H9 (cell line): ENCODE results near the gene SECTM1. TPM values are rescaled to one million over a fixed set of nuclear protein-coding genes. Genes with fewer than 3 reads are reported as not detected.

Source experiments
- DNase-seq: peaks from one replicate; pipeline ENCODE4 v3.0.0-alpha.2; 2017
- H2AFZ ChIP-seq: one replicate; pipeline ENCODE4 v1.6.1; 2013; ENCODE audit warnings: mild to moderate bottlenecking, low read length, control low read depth, moderate library complexity
- H2AK5ac ChIP-seq: 2 replicates; pipeline ENCODE4 v1.6.1; 2013; ENCODE audit warnings: low read length, control low read depth, mixed read lengths; ENCODE audit not compliant: insufficient read length
- H2BK120ac ChIP-seq: one replicate; pipeline ENCODE4 v1.6.1; 2013; ENCODE audit warnings: low read depth, mild to moderate bottlenecking, low read length, control low read depth, inconsistent platforms; ENCODE audit not compliant: poor library complexity, severe bottlenecking
- H2BK12ac ChIP-seq: 2 replicates; pipeline ENCODE4 v1.6.1; 2013; ENCODE audit warnings: low read length, control low read depth, mixed read lengths, low read depth; ENCODE audit not compliant: insufficient read length
- H2BK15ac ChIP-seq: 2 replicates; pipeline ENCODE4 v1.6.1; 2013; ENCODE audit warnings: low read depth, low read length, control low read depth
- H2BK20ac ChIP-seq: one replicate; pipeline ENCODE4 v1.6.1; 2013; ENCODE audit warnings: low read depth, mild to moderate bottlenecking, low read length, control low read depth, inconsistent platforms; ENCODE audit not compliant: poor library complexity, severe bottlenecking
- H2BK5ac ChIP-seq: 2 replicates; pipeline ENCODE4 v1.6.1; 2013; ENCODE audit warnings: low read length, control low read depth, mixed read lengths; ENCODE audit not compliant: insufficient read length
- H3K14ac ChIP-seq: 2 replicates; pipeline ENCODE4 v1.6.1; 2013; ENCODE audit warnings: low read length, control low read depth; ENCODE audit not compliant: insufficient read depth
- H3K18ac ChIP-seq: 2 replicates; pipeline ENCODE4 v1.6.1; 2013; ENCODE audit warnings: low read depth, mild to moderate bottlenecking, mixed read lengths, low read length, control low read depth; ENCODE audit not compliant: insufficient read length
- H3K23ac ChIP-seq: 2 replicates; pipeline ENCODE4 v1.6.1; 2013; ENCODE audit warnings: low read length, control low read depth, mixed read lengths, low read depth; ENCODE audit not compliant: insufficient read length
- H3K23me2 ChIP-seq: 2 replicates; pipeline ENCODE4 v1.6.1; 2013; ENCODE audit warnings: low read depth, mild to moderate bottlenecking, mixed read lengths, low read length, control low read depth; ENCODE audit not compliant: insufficient read length, poor library complexity, severe bottlenecking
- H3K27ac ChIP-seq: 2 replicates; pipeline ENCODE4 v1.5.1; 2013; ENCODE audit warnings: low read length, control low read depth, mixed read lengths, low read depth; ENCODE audit not compliant: insufficient read length
- H3K27me3 ChIP-seq: 2 replicates; pipeline ENCODE4 v1.6.1; 2013; ENCODE audit warnings: low read length, control low read depth, inconsistent platforms; ENCODE audit not compliant: insufficient read depth
- H3K4ac ChIP-seq: 2 replicates; pipeline ENCODE4 v1.6.1; 2013; ENCODE audit warnings: low read depth, mild to moderate bottlenecking, control low read depth, inconsistent platforms, low read length, moderate library complexity
- H3K4me1 ChIP-seq: 2 replicates; pipeline ENCODE4 v1.6.1; 2013; ENCODE audit warnings: low read length, control low read depth, inconsistent platforms; ENCODE audit not compliant: insufficient read depth
- H3K4me2 ChIP-seq: 2 replicates; pipeline ENCODE4 v1.6.1; 2013; ENCODE audit warnings: low read length, control low read depth, mixed read lengths; ENCODE audit not compliant: insufficient read length, insufficient read depth
- H3K56ac ChIP-seq: 2 replicates; pipeline ENCODE4 v1.6.1; 2013; ENCODE audit warnings: low read depth, mild to moderate bottlenecking, mixed read lengths, low read length, control low read depth; ENCODE audit not compliant: insufficient read length
- H3K79me1 ChIP-seq: 2 replicates; pipeline ENCODE4 v1.6.1; 2013; ENCODE audit warnings: low read depth, mild to moderate bottlenecking, moderate library complexity, low read length, control low read depth, inconsistent platforms; ENCODE audit not compliant: insufficient read depth, poor library complexity, severe bottlenecking
- H3K79me2 ChIP-seq: 2 replicates; pipeline ENCODE4 v1.6.1; 2013; ENCODE audit warnings: low read length, control low read depth, inconsistent platforms; ENCODE audit not compliant: insufficient read depth
- H3K9ac ChIP-seq: 2 replicates; pipeline ENCODE4 v1.6.1; 2013; ENCODE audit warnings: low read length, control low read depth, mixed read lengths; ENCODE audit not compliant: insufficient read length; ENCODE audit errors: extremely low read depth
- H3K9me3 ChIP-seq: one replicate; pipeline ENCODE4 v1.6.1; 2013; ENCODE audit warnings: low read depth, low read length, inconsistent platforms; ENCODE audit not compliant: control insufficient read depth
- H3T11ph ChIP-seq: one replicate; pipeline ENCODE4 v1.6.1; 2013; ENCODE audit warnings: mild to moderate bottlenecking, low read length, control low read depth, inconsistent platforms
- H4K20me1 ChIP-seq: one replicate; pipeline ENCODE4 v1.6.1; 2013; ENCODE audit not compliant: control insufficient read depth, insufficient read length, insufficient read depth
- H4K5ac ChIP-seq: 2 replicates; pipeline ENCODE4 v1.6.1; 2013; ENCODE audit warnings: low read depth, mild to moderate bottlenecking, mixed read lengths, low read length, control low read depth; ENCODE audit not compliant: insufficient read length
- H4K8ac ChIP-seq: replicated peaks from 2 replicates; pipeline ENCODE4 v1.6.1; 2013; ENCODE audit warnings: low read length, control low read depth, mixed read lengths, low read depth; ENCODE audit not compliant: insufficient read length
- H4K91ac ChIP-seq: 2 replicates; pipeline ENCODE4 v1.6.1; 2013; ENCODE audit warnings: low read depth, mild to moderate bottlenecking, moderate library complexity, mixed read lengths, low read length, control low read depth; ENCODE audit not compliant: insufficient read length
- H3K27ac Mint-ChIP-seq, 3 experiments: 2 replicates in 2 of 3; 3 replicates in 1 of 3; pipeline ENCODE4 v1.8.0; 2020 to 2021; ENCODE audit warnings: mixed read lengths in 3 of 3, mild to moderate bottlenecking in 1 of 3, moderate library complexity in 1 of 3
- H3K27me3 Mint-ChIP-seq: 2 replicates; pipeline ENCODE4 v1.8.0; 2021; ENCODE audit warnings: low read depth, mild to moderate bottlenecking, moderate library complexity, mixed read lengths
- H3K36me3 Mint-ChIP-seq, 3 experiments: 2 replicates in 2 of 3; 3 replicates in 1 of 3; pipeline ENCODE4 v1.8.0; 2020 to 2021; ENCODE audit warnings: low read depth in 3 of 3, mixed read lengths in 3 of 3; ENCODE audit not compliant: insufficient read depth in 1 of 3
- H3K4me1 Mint-ChIP-seq, 2 experiments: 2 replicates each; pipeline ENCODE4 v1.8.0; 2020; ENCODE audit warnings: mixed read lengths in 2 of 2
- H3K4me3 Mint-ChIP-seq, 2 experiments: 2 replicates in 1 of 2; 3 replicates in 1 of 2; pipeline ENCODE4 v1.8.0; 2020 to 2021; ENCODE audit warnings: mild to moderate bottlenecking in 2 of 2, mixed read lengths in 2 of 2, moderate library complexity in 1 of 2
- H3K9me3 Mint-ChIP-seq, 2 experiments: 2 replicates in 1 of 2; 3 replicates in 1 of 2; pipeline ENCODE4 v1.8.0; 2020; ENCODE audit warnings: mild to moderate bottlenecking in 2 of 2, mixed read lengths in 2 of 2, moderate library complexity in 1 of 2
- WGBS: extraction: QIAGEN DNeasy Blood & Tissue Kit; methylation state at CpG from one replicate; pipeline ENCODE4 v1.1.7; 2013; ENCODE audit warnings: missing lambda C conversion rate, low lambda C conversion rate, mixed read lengths; ENCODE audit not compliant: insufficient read length; ENCODE audit errors: extremely low coverage; 5-methylcytosine and 5-hydroxymethylcytosine counted together
- total RNA-seq: library from RNA; stranded (reverse); gene quantifications from 2 replicates; pipeline ENCODE4 v1.2.1, GENCODE V29; 2021
- TF ChIP-seq, protein P1 (sequence below): fragments of 200-600 bp; sonication (generic); conservative IDR thresholded peaks from 3 replicates; pipeline ENCODE4 v1.8.0; 2021; ENCODE audit warnings: antibody characterized with exemption, mild to moderate bottlenecking

SECTM1 gene
- total RNA-seq, 1 experiment from 2014 or later, result 0.28 TPM

DNA sequence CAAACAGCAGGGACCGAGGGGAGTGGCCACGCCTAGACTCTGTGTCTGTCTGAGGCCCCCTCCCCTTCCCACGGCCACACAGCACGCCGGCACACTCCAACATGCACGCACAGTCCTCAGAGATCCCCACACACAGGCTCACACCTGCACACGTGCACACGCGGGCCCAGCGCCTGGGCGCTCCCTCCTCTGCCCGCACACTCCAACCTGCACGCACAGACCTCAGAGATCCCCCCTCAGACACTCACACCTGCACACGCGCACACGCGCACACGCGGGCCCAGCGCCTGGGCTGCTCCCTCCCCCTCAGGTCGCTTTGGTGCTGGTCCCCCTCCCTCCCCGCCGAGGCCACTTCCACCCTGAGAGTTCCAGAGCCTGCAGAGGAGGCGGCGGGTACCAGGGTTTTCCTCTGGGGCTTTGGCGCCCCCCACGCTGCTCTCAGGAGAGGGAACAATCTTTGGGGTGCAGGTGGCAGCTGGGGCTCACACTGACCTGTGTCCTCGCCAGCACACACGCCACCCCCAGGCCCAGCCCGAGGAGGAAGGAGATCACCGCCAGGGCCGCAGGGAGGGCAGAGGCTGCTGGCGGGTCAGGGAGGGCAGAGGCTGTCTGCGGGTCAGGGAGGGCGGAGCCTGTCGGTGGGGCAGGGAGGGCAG lies 17.7 kb downstream of the SECTM1 start:
- Mint-ChIP-seq H3K27me3 (peaks cover 19% of the 10 kb centered on the region), H3K36me3 (no peaks in the 10 kb centered on the region), H3K27ac (no peak overlapping the region), H3K9me3 (no peaks in the 10 kb centered on the region), H3K4me1 (peaks cover 2 to 13% of the 10 kb centered on the region in 2 experiments; a peak in 3 of 4 replicates), H3K4me3 (peak overlapping the region in 1 of 2 experiments; percentile 69; a peak in 3 of 5 replicates)
- peaks cover 6% of the 10 kb centered on the region for H3K23me2 ChIP-seq
- no peaks in the 10 kb centered on the region for H3K9me3 ChIP-seq
- H3K56ac ChIP-seq, result no peak overlapping the region
- no peaks in the 10 kb centered on the region for H3K27me3 ChIP-seq
- H3K4me2 ChIP-seq, result peak overlapping the region; percentile 22
- no peak overlapping the region for H4K5ac ChIP-seq
- H3K23ac ChIP-seq, result no peak overlapping the region
- H3K4ac ChIP-seq, result no peak overlapping the region
- H2AFZ ChIP-seq, result no peak overlapping the region
- H4K8ac ChIP-seq, result no peak overlapping the region
- no peak overlapping the region for H3T11ph ChIP-seq
- DNase-seq, result no peak
- H4K20me1 ChIP-seq, result peaks cover 6% of the 10 kb centered on the region
- H2BK15ac ChIP-seq, result no peak overlapping the region; the same call in 1 of the 2 replicates
- no peaks in the 10 kb centered on the region for H3K4me1 ChIP-seq
- H2BK12ac ChIP-seq, result no peak overlapping the region
- H3K18ac ChIP-seq, result no peak overlapping the region
- H3K9ac ChIP-seq, result no peak overlapping the region
- H2BK20ac ChIP-seq, result no peak overlapping the region
- H2BK5ac ChIP-seq, result no peak overlapping the region
- no CpG with 5 or more reads among the region's 36 CpGs for WGBS
- TF ChIP-seq, protein P1, sequence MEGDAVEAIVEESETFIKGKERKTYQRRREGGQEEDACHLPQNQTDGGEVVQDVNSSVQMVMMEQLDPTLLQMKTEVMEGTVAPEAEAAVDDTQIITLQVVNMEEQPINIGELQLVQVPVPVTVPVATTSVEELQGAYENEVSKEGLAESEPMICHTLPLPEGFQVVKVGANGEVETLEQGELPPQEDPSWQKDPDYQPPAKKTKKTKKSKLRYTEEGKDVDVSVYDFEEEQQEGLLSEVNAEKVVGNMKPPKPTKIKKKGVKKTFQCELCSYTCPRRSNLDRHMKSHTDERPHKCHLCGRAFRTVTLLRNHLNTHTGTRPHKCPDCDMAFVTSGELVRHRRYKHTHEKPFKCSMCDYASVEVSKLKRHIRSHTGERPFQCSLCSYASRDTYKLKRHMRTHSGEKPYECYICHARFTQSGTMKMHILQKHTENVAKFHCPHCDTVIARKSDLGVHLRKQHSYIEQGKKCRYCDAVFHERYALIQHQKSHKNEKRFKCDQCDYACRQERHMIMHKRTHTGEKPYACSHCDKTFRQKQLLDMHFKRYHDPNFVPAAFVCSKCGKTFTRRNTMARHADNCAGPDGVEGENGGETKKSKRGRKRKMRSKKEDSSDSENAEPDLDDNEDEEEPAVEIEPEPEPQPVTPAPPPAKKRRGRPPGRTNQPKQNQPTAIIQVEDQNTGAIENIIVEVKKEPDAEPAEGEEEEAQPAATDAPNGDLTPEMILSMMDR, result no peak
- H3K79me2 ChIP-seq, result no peaks in the 10 kb centered on the region
- no peak overlapping the region for H3K27ac ChIP-seq
- no peak overlapping the region for H4K91ac ChIP-seq
- peak overlapping the region; percentile 66; the same call in 1 of the 2 replicates for H3K14ac ChIP-seq
- no peak overlapping the region for H2BK120ac ChIP-seq
- no peaks in the 10 kb centered on the region for H3K79me1 ChIP-seq
- H2AK5ac ChIP-seq, result no peak overlapping the region
